Astrocyte (in vitro differentiated cells and primary cell): ENCODE measurements around the gene SDR42E2. TPM values are rescaled to one million over a fixed set of nuclear protein-coding genes. Genes with fewer than 3 reads are reported as not detected.
"Not testable (repeated sequence)": the region's sequence is repeated elsewhere in the genome, so short reads cannot be mapped to it uniquely, and the experiment has no call there.

Experiments used
- DNase-seq: peaks from one replicate; pipeline ENCODE4 v3.0.0-alpha.2; 2010; ENCODE audit warnings: low read depth
- FAIRE-seq: peaks from 2 replicates; lab custom pipeline; 2011; peaks lifted over from hg19 to GRCh38; lab: Jason Lieb, UNC
- H2AFZ ChIP-seq: 2 replicates; pipeline ENCODE4 v1.6.0; 2012; ENCODE audit warnings: low read depth, low read length, inconsistent platforms
- H3K27ac ChIP-seq: 2 replicates; pipeline ENCODE4 v1.5.1; 2011; ENCODE audit warnings: low read depth, low read length, inconsistent platforms
- H3K27me3 ChIP-seq: 2 replicates; pipeline ENCODE4 v1.6.0; 2011; ENCODE audit warnings: low read length, inconsistent platforms; ENCODE audit not compliant: insufficient read depth
- H3K36me3 ChIP-seq: 2 replicates; pipeline ENCODE4 v1.5.1; 2011; ENCODE audit warnings: low read length, inconsistent platforms; ENCODE audit not compliant: insufficient read depth
- H3K4me1 ChIP-seq: 2 replicates; pipeline ENCODE4 v1.5.1; 2011; ENCODE audit warnings: low read length, inconsistent platforms; ENCODE audit not compliant: insufficient read depth
- H3K4me2 ChIP-seq: 2 replicates; pipeline ENCODE4 v1.6.0; 2012; ENCODE audit warnings: low read length, inconsistent platforms
- H3K4me3 ChIP-seq: 2 replicates; pipeline ENCODE4 v1.5.1; 2011; ENCODE audit warnings: low read depth, mild to moderate bottlenecking, low read length, inconsistent platforms; ENCODE audit not compliant: insufficient read depth
- H3K79me2 ChIP-seq: 2 replicates; pipeline ENCODE4 v1.6.0; 2012; ENCODE audit warnings: mild to moderate bottlenecking, low read length, inconsistent platforms; ENCODE audit not compliant: insufficient read depth
- H3K9ac ChIP-seq: 2 replicates; pipeline ENCODE4 v1.6.0; 2012; ENCODE audit warnings: mild to moderate bottlenecking, low read length, inconsistent platforms
- H3K9me3 ChIP-seq: 2 replicates; pipeline ENCODE4 v1.5.1; 2012; ENCODE audit warnings: low read depth, mild to moderate bottlenecking, low read length, inconsistent platforms; ENCODE audit not compliant: insufficient read depth
- H4K20me1 ChIP-seq: 2 replicates; pipeline ENCODE4 v1.6.0; 2012; ENCODE audit warnings: low read length, inconsistent platforms; ENCODE audit not compliant: insufficient read depth
- H3K27ac Mint-ChIP-seq: one replicate; pipeline ENCODE4 v1.8.0; 2021; ENCODE audit warnings: mild to moderate bottlenecking, mixed read lengths; ENCODE audit not compliant: unreplicated experiment
- H3K27me3 Mint-ChIP-seq: one replicate; pipeline ENCODE4 v1.8.0; 2021; ENCODE audit warnings: low read depth, mixed read lengths; ENCODE audit not compliant: unreplicated experiment
- H3K36me3 Mint-ChIP-seq: one replicate; pipeline ENCODE4 v1.8.0; 2021; ENCODE audit warnings: low read depth, mixed read lengths; ENCODE audit not compliant: unreplicated experiment
- H3K4me1 Mint-ChIP-seq: one replicate; pipeline ENCODE4 v1.8.0; 2021; ENCODE audit warnings: low read depth, mixed read lengths; ENCODE audit not compliant: unreplicated experiment
- H3K4me3 Mint-ChIP-seq: one replicate; pipeline ENCODE4 v1.8.0; 2021; ENCODE audit warnings: mild to moderate bottlenecking, moderate library complexity, mixed read lengths; ENCODE audit not compliant: unreplicated experiment
- H3K9me3 Mint-ChIP-seq: one replicate; pipeline ENCODE4 v1.8.0; 2021; ENCODE audit warnings: mild to moderate bottlenecking, mixed read lengths; ENCODE audit not compliant: unreplicated experiment
- CTCF ChIP-seq: IDR thresholded peaks from 2 replicates; pipeline ENCODE4 v1.5.1; 2011; ENCODE audit warnings: low read depth, mild to moderate bottlenecking, inconsistent platforms, low read length, moderate library complexity; ENCODE audit not compliant: insufficient read depth
- EZH2 ChIP-seq: IDR thresholded peaks from 2 replicates; pipeline ENCODE4 v1.6.1; 2012; ENCODE audit warnings: mild to moderate bottlenecking, low read length, inconsistent platforms; ENCODE audit not compliant: insufficient read depth
- total RNA-seq: library from RNA; stranded (reverse); gene quantifications from 2 replicates; pipeline ENCODE4 v1.2.1, GENCODE V29; 2021

Gene SDR42E2
- total RNA-seq, 1 donor from 2014 or later: not detected

GRCh38 chr16:22216191-22216831, 54.0 kb downstream of the SDR42E2 start:
- Mint-ChIP-seq H3K4me3 (no peak overlapping the region), H3K4me1 (no peaks in the 10 kb centered on the region), H3K27me3 (no peaks in the 10 kb centered on the region)

GRCh38 chr16:22216832-22217225, 54.5 kb downstream of the SDR42E2 start:
- Histone ChIP-seq H4K20me1 (peaks cover 80% of the 10 kb centered on the region), H3K79me2 (peaks cover 57% of the 10 kb centered on the region)
- not testable (repeated sequence) for H3K4me1 Mint-ChIP-seq, H3K4me3 Mint-ChIP-seq, H3K27ac Mint-ChIP-seq, DNase-seq, H3K9me3 Mint-ChIP-seq, H3K9me3 ChIP-seq, H3K27me3 ChIP-seq, FAIRE-seq, H2AFZ ChIP-seq, H3K27ac ChIP-seq, H3K4me3 ChIP-seq, H3K4me1 ChIP-seq, H3K9ac ChIP-seq, H3K4me2 ChIP-seq, H3K36me3 ChIP-seq, H3K27me3 Mint-ChIP-seq
- H3K36me3 Mint-ChIP-seq: peaks cover 22% of the 10 kb centered on the region

More at GRCh38 chr16:22216191-22216831, 54.0 kb downstream of the SDR42E2 start:
- DNase-seq (peak; percentile 43), FAIRE-seq (no peak)
- Mint-ChIP-seq H3K27ac (no peak overlapping the region), H3K9me3 (peaks cover 2% of the 10 kb centered on the region), H3K36me3 (peaks cover 25% of the 10 kb centered on the region)
- Histone ChIP-seq H3K9ac (no peak overlapping the region), H3K9me3 (no peaks in the 10 kb centered on the region), H3K79me2 (peaks cover 56% of the 10 kb centered on the region), H2AFZ (no peak overlapping the region), H4K20me1 (peaks cover 85% of the 10 kb centered on the region), H3K36me3 (no peaks in the 10 kb centered on the region), H3K4me3 (no peak overlapping the region), H3K27ac (no peak overlapping the region), H3K4me1 (peaks cover 9% of the 10 kb centered on the region), H3K4me2 (no peak overlapping the region), H3K27me3 (no peaks in the 10 kb centered on the region)
- no peak for TF ChIP-seq CTCF
- no peak for TF ChIP-seq EZH2

GRCh38 chr16:22217890-22218730, 55.8 kb downstream of the SDR42E2 start:
- Mint-ChIP-seq H3K4me1 (no peaks in the 10 kb centered on the region), H3K36me3 (peaks cover 17% of the 10 kb centered on the region), H3K9me3 (peaks cover 2% of the 10 kb centered on the region), H3K27ac (no peak overlapping the region), H3K4me3 (no peak overlapping the region), H3K27me3 (no peaks in the 10 kb centered on the region)
- no peaks in the 10 kb centered on the region for H3K27me3 ChIP-seq
- TF ChIP-seq CTCF: no peak
- TF ChIP-seq EZH2: no peak
- H3K27ac ChIP-seq: no peak overlapping the region
- H2AFZ ChIP-seq: no peak overlapping the region
- H3K4me2 ChIP-seq: no peak overlapping the region
- H3K36me3 ChIP-seq: no peaks in the 10 kb centered on the region
- peaks cover 80% of the 10 kb centered on the region for H4K20me1 ChIP-seq
- peaks cover 9% of the 10 kb centered on the region for H3K4me1 ChIP-seq
- peaks cover 57% of the 10 kb centered on the region for H3K79me2 ChIP-seq
- no peak for FAIRE-seq
- H3K9me3 ChIP-seq: no peaks in the 10 kb centered on the region
- no peak for DNase-seq
- H3K4me3 ChIP-seq: no peak overlapping the region
- no peak overlapping the region for H3K9ac ChIP-seq
